Measurements from ENCODE around the gene GLG1.
A peak's percentile ranks its signal among the peaks of the same experiment; 100 is the strongest.

GLG1 gene

DNA sequence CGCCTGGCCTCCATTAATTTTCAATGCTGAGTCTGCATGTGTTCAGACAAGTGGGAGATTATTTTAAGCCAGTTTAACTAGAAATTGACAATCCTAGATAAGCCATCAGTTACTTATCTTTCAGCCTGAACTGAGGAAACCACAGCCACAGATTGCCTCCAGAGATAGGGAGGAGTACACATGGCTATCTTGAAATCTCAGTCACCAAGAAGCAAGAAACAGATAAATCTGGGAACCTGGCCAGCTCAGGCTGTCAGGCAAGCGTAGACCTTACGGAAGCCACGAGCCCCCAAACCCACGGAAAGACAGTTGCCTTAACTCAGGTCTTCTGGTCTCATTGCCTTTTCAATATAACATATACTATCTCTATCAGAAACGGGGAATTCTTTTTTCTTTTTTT, 2.0 kb upstream of the GLG1 start:
- no peak for DNase-seq (ENCODE audit: low spot score)

DNA sequence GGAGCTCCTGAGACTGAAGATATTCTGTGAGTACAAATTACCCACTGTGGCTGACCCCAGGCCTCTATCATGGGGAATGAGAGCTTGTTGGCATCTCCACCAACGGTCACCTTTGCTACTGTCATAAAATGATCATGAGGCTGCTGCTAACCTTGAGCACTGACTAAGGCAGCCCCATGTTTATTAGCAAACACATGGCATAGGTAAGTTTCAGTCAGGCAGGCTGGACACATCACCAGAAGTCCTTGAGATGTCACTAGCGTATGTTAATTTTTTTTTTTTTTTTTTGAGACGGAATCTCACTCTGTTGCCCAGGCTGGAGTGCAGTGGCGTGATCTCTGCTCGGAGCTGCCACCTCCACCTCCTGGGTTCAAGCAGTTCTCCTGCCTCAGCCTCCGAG, 1.5 kb upstream of the GLG1 start:
- DNase-seq (ENCODE audit: low spot score) = no peak

DNA sequence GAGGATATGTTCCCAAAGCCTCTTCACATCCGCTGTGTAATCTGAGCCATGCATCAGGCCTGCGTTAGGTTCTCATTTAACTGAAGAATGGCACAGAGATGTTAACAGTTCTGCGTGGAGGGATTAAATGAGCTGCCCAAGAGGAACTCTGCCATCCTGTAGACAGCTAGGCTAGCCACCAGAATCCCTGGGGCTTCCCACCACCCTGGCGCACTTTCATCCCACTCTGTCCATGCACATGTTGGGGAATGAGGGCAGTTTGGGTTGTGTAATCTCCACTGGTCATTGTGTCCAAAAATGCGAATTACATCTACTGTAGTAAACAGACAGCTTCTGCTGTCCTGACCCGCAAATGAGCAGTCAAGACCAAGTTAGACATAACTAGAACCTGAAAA, 1.0 kb upstream of the GLG1 start:
- no peak for DNase-seq (ENCODE audit: low spot score)

DNA sequence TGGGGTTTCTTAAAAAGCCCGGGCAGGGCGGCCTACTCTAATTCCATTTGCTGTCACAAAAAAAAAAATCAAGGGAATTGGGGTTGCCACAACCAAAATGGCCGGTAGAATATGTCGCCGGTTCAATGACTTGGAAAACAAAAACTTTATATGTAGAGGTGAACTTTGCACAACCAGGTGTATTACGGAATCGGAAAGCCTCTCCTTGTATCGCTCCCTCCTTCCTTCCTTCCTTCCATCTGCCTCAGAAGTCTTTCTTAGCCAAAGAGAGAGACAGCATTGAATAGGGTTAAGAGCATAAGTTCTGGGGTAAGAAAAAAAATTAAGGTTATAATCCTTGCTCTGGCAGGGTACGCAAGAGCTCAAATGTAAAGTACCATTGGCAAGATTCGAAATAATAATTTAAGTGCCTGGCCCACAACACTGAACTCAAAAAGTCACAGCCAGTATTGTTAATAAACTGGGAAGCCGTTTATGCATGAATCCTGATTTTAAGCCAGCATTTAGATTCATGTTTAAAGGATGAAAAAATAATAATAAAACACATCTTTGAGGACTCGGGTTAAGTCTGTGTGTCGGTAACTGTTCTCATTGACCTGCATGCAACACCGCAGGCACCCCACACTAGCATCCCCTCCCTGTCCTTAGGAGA, 522 bp upstream of the GLG1 start:
- DNase-seq (ENCODE audit: low spot score) = no peak

DNA sequence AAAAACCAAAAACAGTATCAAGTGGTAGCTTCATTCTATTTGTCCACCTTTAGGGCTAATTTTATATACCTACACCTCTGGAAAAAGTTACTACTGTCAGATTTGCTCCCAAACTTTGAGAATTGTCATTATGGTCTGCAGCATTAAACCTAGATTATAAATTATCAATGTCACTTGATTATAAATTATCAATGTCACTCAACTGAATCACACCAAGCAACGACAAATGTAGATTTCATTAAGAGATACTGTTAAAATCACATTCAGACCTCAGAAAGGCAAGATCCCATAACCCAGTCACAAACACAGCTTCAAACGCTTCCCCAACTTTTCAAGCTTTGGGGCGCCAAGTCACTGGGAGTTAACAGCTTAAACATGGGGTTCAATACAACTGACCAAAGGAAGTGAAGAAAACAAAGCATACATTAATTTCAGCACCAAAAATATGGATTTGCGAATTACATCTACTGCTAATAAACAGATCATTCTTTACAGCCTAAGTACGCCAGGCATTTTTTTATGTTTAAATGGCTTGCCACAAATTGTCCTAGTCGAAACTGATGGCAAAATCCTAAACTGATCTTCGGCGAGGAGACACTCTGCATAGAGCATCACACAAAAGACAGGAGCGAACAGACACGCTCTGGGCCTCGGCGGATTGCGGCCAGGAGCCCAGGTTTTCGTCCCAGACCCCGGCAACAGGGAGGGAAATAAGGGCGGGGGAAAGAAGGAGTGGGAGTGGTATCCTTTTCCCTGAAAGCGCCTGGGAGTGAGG, 981 bp downstream of the GLG1 start:
- peak; percentile 51 for DNase-seq (ENCODE audit: low spot score)

DNA sequence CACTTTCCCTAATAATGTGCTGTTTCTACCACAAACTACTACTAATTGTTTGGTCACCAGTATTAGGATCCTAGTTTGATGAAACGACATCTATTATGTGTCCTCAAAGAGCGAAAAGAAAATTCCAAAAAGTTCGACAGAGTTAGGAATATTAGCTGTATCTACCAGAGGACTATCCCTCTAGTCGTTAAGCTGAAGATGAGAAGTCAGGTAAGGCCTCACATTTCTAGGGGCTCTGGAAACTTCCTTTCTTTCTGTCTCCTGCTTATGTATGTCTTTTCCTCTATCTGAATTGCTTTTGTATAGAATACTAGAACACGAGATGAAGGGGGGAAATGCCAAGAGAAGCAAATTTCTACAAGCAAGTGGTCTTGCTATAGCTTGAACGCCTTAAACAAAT, 1.6 kb downstream of the GLG1 start:
- no peak for DNase-seq (ENCODE audit: low spot score)

DNA sequence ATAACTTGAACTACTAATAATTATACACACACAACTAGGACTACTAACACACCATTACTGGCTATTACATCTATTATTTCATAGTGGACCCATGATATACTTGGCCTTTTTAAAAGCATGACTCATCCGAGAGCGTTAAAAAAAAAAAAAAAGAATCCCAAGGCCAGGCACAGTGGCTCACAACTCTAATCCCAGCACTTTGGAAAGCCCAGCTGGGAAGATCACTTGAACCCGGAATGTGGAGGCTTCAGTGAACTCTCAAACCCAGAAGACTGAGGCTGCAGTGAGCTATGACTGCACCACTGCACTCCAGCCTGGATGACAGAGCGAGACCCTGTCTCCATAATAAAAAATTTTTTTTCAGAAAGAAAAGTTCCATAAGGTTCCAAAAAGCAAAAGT, 3.1 kb downstream of the GLG1 start:
- no peak for DNase-seq (ENCODE audit: low spot score)

DNA sequence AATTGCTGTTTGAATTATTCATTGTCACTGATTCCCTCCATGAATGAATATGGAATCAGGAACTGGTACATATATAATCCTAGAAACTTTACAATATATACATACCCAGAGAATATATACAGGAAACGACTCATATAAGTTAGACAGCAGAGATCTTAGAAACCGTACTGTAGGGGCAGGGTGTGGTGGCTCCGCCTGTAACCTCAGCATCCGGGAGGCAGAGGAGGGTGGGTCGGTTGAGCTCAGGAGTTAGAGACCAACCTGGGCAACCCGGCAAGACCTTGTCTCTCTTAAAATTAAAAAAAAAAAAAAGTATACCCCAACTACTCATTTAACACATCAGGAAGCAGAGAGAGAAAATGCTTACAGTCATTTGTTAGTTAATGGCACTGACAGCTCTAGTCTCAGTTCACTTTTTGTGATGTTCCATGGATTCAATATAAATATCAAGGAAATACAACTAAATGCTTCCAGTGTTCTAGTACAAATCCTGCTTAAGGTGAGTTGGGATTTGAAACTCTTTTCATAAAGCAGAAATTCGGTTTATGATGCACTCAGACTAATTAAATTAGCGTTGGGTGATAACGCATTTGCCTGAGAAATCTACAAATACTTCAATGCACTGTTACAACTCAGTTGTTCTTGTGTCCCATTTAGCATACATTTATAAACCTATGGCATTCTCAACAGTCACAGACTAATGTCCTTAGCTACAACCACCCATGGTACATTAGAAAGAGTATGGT, 5.6 kb downstream of the GLG1 start:
- no peak for DNase-seq (ENCODE audit: low spot score)

DNA sequence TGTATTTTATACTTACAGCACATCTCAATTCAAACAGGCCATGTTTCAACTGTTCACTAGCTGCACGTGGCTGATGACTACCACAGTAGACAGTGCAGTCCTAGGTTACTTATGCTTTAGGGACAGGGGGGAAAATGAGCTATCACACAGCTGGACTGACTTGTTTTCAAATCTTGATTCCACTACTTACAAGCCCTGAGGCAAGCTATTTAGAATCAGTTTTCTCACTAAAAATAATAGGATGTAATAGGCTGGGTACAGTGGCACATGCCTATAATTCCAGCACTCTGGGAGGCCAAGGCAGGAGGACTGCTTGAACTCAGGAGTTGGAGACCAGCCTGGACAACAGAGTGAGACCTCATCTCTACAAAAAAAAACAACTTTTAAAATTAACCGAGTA, 10.3 kb downstream of the GLG1 start:
- no peak for DNase-seq (ENCODE audit: low spot score)

DNA sequence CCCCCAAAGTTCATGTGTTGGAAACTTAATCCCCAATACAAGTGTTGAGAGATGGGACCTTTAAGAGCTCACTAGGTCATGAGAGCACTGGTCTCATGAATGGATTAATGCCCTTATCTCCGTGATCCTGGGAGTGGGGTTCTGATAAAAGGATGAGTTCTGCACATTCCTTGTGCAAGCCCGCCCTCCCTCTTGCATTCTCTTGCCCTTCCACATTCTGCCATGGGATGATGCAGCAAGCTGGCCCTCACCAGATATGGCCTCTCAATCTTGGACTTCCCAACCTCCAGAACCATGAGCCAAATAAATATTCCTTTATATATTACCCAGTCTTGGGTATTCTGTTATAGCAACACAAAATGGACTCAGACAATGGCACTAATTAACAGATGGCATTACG, 14.1 kb downstream of the GLG1 start:
- no peak for DNase-seq (ENCODE audit: low spot score)

DNA sequence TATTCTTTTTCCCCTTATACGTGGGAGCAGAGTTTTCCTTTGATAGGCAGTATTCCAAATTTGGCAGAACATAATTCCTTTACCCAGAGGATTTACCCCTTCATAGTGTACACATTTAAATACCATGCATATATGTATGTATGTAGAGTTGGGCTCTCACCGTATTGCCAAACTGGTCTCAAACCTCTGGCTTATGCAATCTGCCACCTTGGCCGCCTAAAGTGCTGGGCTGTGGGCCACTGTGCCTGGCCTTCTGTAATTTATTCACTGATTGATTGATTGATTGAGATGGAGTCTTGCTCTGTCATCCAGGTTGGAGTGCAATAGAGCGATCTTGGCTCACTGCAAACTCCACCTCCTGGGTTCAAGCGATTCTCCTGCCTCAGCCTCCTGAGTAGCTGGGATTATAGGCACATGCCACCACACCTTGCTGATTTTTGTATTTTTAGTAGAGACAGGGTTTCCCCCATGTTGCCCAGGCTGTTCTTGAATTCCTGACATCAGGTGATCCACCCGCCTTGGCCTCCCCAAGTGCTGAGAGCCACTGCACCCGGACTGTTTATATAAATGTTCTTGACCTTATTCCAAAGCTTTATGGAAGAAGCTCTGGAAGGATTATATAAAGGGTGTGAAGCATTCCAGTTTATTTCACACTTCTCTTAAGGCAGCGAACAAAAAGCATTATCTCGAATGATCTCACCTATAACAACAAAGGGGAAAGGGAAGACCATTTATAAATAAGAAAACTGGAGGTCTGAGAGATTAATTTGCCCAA, 14.9 kb downstream of the GLG1 start:
- peak; percentile 62 for DNase-seq (ENCODE audit: low spot score)

DNA sequence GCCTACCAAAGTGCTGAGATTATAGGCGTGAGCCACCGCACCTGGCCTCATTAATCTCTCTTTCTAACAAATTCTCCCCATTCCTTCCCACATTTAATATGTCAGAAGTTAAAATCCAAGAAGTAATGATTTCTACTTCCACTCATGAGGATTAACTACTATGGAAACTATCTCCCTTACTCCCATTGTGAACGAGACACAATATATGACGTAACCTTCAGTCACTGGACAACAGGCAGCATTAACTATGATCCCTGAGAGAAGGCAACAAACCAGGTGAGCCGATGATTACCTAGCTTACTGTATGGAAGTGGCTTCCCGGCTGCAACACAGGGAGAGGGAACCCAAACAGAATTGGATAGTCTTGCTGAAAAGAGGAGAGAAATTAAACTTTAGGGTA, 20.0 kb downstream of the GLG1 start:
- no peak for DNase-seq (ENCODE audit: low spot score)

DNA sequence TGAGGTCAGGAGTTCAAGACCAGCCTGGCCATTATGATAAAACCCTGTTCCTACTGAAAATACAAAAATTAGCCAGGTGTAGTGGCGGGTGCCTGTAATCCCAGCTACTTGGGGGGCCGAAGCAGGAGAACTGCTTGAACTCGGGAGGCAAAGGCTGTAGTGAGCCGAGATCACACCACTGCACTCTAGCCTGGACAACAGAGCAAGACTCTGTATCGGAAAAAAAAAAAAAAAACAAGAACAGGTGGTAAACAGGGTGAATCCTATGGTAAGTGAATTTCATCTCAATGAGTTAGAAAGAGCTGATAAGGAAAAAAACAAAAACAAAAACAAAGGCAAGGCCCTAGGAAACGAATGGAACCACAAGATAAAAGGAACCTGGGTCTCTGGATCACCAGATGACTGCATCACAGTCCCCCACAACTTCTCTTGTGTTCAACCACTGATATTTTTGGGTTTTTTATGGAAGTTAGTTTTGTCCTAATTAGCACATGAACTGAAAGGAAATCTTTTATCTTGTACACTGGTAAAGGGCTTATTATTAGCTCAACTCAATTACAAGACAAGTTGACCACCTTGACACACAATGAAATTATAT, 21.0 kb downstream of the GLG1 start:
- no peak for DNase-seq (ENCODE audit: low spot score)

DNA sequence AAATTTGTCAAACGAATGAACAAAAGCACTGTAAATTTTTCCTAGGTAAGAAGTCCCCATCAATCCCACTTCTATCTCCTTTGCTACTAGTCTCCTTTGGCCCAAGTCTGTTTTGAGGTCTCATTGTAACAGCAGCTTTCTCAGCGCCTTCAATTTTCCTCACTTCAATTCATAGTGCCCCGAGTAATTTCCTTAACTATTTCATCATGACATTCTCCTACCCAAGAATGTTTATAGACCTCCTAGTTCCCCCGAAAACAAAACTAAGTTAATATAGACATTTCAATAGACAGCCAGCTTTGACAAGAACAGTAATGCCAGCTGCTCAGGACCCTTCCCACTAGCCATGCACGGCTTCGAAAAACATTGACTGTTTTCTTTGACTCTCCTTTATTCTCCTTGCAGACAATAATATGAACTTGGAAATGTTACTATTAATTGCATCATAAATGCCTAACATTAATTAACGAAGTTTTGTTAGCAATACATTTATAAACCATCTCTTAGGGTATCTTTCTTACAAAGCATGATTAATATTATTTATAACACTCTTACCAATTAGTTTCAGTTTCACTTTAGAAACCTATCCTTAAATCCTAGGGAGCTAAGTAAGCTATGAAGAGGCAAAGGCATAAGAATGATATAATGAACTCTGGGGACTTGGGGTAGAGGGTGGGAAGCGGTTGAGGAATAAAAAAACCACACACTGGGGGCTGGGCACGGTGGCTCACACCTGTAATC, 22.8 kb downstream of the GLG1 start:
- DNase-seq (ENCODE audit: low spot score) = no peak

DNA sequence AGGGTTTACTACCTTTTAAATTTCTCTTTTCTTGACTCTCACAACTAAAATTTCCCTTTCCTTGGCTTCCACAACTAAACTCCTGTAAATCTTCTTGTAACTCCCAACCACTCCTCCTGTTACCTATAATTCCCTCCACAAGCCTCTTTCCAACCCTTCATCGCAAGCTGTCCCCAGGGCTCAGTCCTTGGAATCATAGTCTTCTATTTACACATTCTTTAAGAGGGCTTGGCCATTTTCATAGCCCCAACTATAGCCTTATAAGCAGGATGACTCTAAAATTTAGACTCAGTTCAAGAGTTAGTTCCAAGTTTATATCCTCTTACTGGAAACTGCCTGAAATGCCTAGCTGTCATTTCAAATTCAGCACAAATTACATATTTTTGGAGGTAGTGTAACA, 23.9 kb downstream of the GLG1 start:
- no peak for DNase-seq (ENCODE audit: low spot score)

DNA sequence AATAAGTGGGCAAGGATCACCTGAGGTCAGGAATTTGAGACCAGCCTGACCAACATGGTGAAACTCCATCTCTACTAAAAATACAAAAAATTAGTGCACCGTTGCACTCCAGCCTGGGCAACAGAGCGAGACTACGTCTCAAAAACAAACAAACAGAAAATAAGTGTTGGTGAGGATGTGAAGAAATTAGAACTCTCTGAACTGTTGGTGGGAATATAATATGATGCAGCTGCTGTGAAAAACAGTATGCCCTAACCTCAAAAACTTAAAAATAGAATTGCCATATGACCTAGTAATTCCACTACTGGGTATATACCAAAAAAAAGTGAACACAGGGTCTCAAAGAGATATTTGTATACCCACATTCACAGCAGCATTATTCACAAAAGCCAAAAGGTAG, 26.1 kb downstream of the GLG1 start:
- DNase-seq (ENCODE audit: low spot score) = no peak

DNA sequence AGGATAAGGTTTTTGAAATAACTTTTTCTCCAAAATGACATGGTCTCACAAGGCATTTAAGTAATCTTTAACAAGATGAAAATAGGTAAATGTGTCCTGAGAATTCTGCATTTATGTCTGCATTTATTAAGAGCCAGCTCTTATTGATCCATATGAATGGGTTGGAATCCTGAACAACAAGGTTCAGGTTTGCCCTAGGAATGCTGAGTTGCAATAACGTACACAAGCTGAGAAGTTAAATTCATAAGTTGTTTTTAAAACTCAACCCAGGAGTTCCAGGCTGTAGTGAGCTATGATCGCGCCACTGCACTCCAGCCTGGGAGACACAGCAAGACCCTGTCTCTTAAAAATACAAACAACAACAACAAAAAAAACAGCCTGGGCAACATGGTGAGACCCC, 28.1 kb downstream of the GLG1 start:
- no peak for DNase-seq (ENCODE audit: low spot score)

DNA sequence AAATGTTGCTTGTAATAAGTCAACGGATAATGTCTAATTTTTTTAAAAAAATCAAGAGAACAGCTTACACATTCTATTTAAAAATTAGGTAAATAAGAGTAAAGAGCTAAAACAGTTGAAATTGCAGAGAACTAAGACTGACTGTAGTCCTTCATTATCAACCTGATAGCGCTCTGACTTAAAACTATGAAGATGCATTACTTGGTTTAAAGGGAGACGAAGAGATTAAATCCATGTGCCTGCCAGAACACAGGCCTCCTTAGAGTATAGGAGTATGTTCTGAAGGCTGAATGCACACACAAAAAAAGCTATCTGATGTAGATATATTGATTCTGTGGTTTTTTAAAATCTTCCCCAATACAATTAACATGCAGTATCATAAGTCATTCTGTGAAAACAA, 28.5 kb downstream of the GLG1 start:
- no peak for DNase-seq (ENCODE audit: low spot score)

DNA sequence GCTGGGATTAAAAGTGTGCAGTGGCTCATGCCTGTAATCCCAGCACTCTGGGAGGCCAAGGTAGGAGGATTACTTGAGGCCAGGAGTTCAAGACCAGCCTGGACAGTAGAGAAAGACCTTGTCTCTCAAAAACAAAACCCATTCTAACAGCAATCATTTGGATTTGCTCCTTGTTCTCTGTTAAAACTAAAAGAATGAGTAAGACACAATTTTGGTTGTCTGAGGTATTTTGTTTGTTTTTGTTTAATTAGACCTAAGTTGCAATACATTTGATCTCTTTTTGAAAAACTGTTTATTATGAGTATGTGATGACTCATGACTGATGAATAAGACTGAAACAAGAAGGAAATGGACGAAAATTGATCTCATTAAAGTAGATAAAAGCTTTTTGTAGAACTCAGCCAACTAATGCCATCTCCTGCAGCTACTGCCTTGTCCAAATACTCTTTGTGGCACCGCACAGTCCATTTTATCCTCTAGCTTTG, 29.0 kb downstream of the GLG1 start:
- DNase-seq (ENCODE audit: low spot score) = no peak

DNA sequence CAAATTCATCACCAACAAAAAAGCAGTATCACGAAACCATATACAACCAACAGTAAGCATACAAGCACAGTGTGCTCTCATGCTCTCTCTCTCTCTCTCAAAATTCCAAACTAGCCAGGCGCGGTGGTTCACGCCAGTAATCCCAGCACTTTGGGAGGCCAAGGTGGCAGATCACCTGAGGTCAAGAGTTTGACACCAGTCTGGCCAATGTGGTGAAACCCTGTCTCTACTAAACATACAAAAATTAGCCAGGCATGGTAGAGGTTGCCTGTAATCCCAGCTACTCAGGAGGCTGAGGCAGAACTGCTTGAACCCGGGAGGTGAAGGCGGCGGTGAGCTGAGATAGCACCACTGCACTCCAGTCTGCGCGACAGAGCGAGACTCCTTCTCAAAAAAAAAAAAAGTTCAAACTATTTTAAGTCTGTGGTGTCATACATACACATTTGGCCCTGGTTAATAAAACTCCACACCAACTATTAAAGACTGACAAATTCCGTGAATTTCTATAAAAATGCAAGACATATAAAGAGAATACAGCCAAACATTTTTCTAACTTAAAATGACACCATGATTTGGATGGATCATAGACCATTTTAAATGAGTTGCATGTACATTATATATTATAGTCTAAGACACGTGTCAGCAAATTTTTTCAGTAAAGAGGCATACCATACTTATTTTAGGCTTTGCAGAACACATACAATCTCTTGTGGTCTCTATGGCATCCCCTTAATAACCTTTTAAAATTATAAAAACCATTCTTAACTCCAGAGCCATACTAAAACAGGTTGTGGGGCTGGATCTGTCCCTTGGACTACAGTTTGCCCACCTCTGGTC, 30.9 kb downstream of the GLG1 start:
- DNase-seq (ENCODE audit: low spot score) = peak; percentile 37

All from cerebellar cortex (tissue), 1 donor.